GM23338 (cell line): ENCODE measurements around the gene EYA2. TPM values are rescaled to one million over a fixed set of nuclear protein-coding genes. Genes with fewer than 3 reads are reported as not detected.

Experiments used
- ATAC-seq: fragments of 200-7000 bp; cut with Tn5 transposase; 3 replicates; pipeline ENCODE4 v1.9.1; 2020
- DNase-seq: peaks from one replicate; pipeline ENCODE4 v3.0.0-alpha.2; 2015; ENCODE audit warnings: low spot score
- H2AFZ ChIP-seq: fragments of 200-600 bp; sonication (generic); 2 replicates; pipeline ENCODE4 v1.8.0; 2016; ENCODE audit warnings: antibody characterized with exemption, mild to moderate bottlenecking, moderate library complexity
- H3F3A ChIP-seq: fragments of 200-600 bp; sonication (generic); replicated peaks from 2 replicates; pipeline ENCODE4 v1.8.0; 2017; ENCODE audit warnings: antibody characterized with exemption, mixed run types, low read depth
- H3K27ac ChIP-seq: fragments of 200-600 bp; sonication (generic); 2 replicates; pipeline ENCODE4 v1.6.1; 2016; ENCODE audit warnings: low read depth
- H3K27me3 ChIP-seq: fragments of 200-600 bp; sonication (generic); 2 replicates; pipeline ENCODE4 v1.8.0; 2016; ENCODE audit warnings: mild to moderate bottlenecking, mixed run types, moderate library complexity; ENCODE audit not compliant: insufficient read depth
- H3K36me3 ChIP-seq: fragments of 200-600 bp; sonication (generic); 2 replicates; pipeline ENCODE4 v1.8.0; 2016; ENCODE audit warnings: mild to moderate bottlenecking; ENCODE audit not compliant: insufficient read depth
- H3K4me1 ChIP-seq: fragments of 200-600 bp; sonication (generic); 2 replicates; pipeline ENCODE4 v1.8.0; 2016; ENCODE audit warnings: mild to moderate bottlenecking, moderate library complexity; ENCODE audit not compliant: insufficient read depth
- H3K4me2 ChIP-seq: fragments of 200-600 bp; sonication (generic); 2 replicates; pipeline ENCODE4 v1.7.1; 2017; ENCODE audit warnings: mixed run types
- H3K4me3 ChIP-seq: fragments of 200-600 bp; sonication (generic); 2 replicates; pipeline ENCODE4 v1.6.1; 2016; ENCODE audit warnings: mixed run types
- H3K79me2 ChIP-seq: fragments of 200-600 bp; sonication (generic); replicated peaks from 2 replicates; pipeline ENCODE4 v1.8.0; 2017; ENCODE audit warnings: mild to moderate bottlenecking; ENCODE audit not compliant: insufficient read depth
- H3K9me2 ChIP-seq: fragments of 200-600 bp; sonication (generic); 2 replicates; pipeline ENCODE4 v1.8.0; 2017; ENCODE audit not compliant: insufficient read depth
- H4K20me1 ChIP-seq: fragments of 200-600 bp; sonication (generic); replicated peaks from 2 replicates; pipeline ENCODE4 v1.8.0; 2017; ENCODE audit warnings: mild to moderate bottlenecking; ENCODE audit not compliant: insufficient read depth
- H3K27ac Mint-ChIP-seq: 2 replicates; pipeline ENCODE4 v1.8.0; 2020; ENCODE audit warnings: inconsistent platforms, mild to moderate bottlenecking, moderate library complexity, mixed read lengths
- H3K27me3 Mint-ChIP-seq: 3 replicates; pipeline ENCODE4 v1.8.0; 2022; ENCODE audit warnings: low read depth, mild to moderate bottlenecking, moderate library complexity, mixed read lengths, inconsistent platforms; ENCODE audit not compliant: insufficient read depth, poor library complexity
- H3K36me3 Mint-ChIP-seq: 3 replicates; pipeline ENCODE4 v1.8.0; 2021; ENCODE audit warnings: low read depth, mild to moderate bottlenecking, inconsistent platforms, moderate library complexity, mixed read lengths
- H3K4me1 Mint-ChIP-seq: 3 replicates; pipeline ENCODE4 v1.8.0; 2020; ENCODE audit warnings: mild to moderate bottlenecking, inconsistent platforms, mixed read lengths
- H3K4me3 Mint-ChIP-seq: 3 replicates; pipeline ENCODE4 v1.8.0; 2021; ENCODE audit warnings: moderate library complexity, mild to moderate bottlenecking, inconsistent platforms, mixed read lengths
- H3K9me3 Mint-ChIP-seq: 3 replicates; pipeline ENCODE4 v1.8.0; 2020; ENCODE audit warnings: moderate library complexity, mild to moderate bottlenecking, inconsistent platforms, mixed read lengths
- CREB1 ChIP-seq: fragments of 250-450 bp; sonication (Bioruptor Pico); IDR thresholded peaks from 2 replicates; pipeline ENCODE4 v1.5.0; 2020; ENCODE audit warnings: low read depth, mild to moderate bottlenecking, moderate library complexity
- EZH2 ChIP-seq: fragments of 200-600 bp; sonication (generic); IDR thresholded peaks from one replicate; pipeline ENCODE4 v1.8.0; 2017; ENCODE audit warnings: antibody characterized with exemption, mild to moderate bottlenecking, low read depth; ENCODE audit not compliant: unreplicated experiment
- EZH2phosphoT487 ChIP-seq: fragments of 200-600 bp; sonication (generic); IDR thresholded peaks from one replicate; pipeline ENCODE4 v1.8.1; 2018; ENCODE audit warnings: antibody characterized with exemption; ENCODE audit not compliant: unreplicated experiment
- JUNB ChIP-seq: IDR thresholded peaks from one replicate; pipeline ENCODE4 v1.6.1; 2016; ENCODE audit warnings: antibody characterized with exemption; ENCODE audit not compliant: unreplicated experiment
- NANOG ChIP-seq: IDR thresholded peaks from 2 replicates; pipeline ENCODE4 v1.6.1; 2016; ENCODE audit warnings: antibody characterized with exemption, borderline replicate concordance
- POLR2AphosphoS5 ChIP-seq: IDR thresholded peaks from 2 replicates; pipeline ENCODE4 v1.6.1; 2016; ENCODE audit warnings: antibody characterized with exemption, low read depth
- STAT1 ChIP-seq: IDR thresholded peaks from one replicate; pipeline ENCODE4 v1.6.1; 2016; ENCODE audit warnings: antibody characterized with exemption; ENCODE audit not compliant: unreplicated experiment
- ZNF114 ChIP-seq: fragments of 250-450 bp; sonication (Bioruptor Pico); IDR thresholded peaks from 2 replicates; pipeline ENCODE4 v1.5.0; 2020; ENCODE audit warnings: mild to moderate bottlenecking, moderate library complexity
- ZNF331 ChIP-seq: fragments of 250-450 bp; sonication (Bioruptor Pico); IDR thresholded peaks from 2 replicates; pipeline ENCODE4 v1.5.0; 2020; ENCODE audit warnings: low read depth, mild to moderate bottlenecking, moderate library complexity
- polyA plus RNA-seq: library from polyadenylated mRNA; unstranded; fragments of >200 nt; fragmentation: Nextera tagmentation; extraction: Ambion mirVana; gene quantifications from 2 replicates; pipeline ENCODE4 v1.2.1, GENCODE V29; 2016
- total RNA-seq: library from RNA; depleted of rRNA; stranded (reverse); fragments of >200 nt; shearing (Covaris generic); gene quantifications from 2 replicates; pipeline ENCODE4 v1.2.3, GENCODE V29; 2014
- TF ChIP-seq, protein P1 (sequence below): IDR thresholded peaks from 2 replicates; pipeline ENCODE4 v1.6.1; 2016; ENCODE audit warnings: antibody characterized with exemption
- TF ChIP-seq, protein P2 (sequence below), 2 experiments: fragments of 200-600 bp in 1 of 2; sonication (generic) in 1 of 2; conservative IDR thresholded peaks; 2 replicates each; pipeline versions ENCODE4 v1.5.1 to v1.6.1; 2016 to 2017; ENCODE audit warnings: antibody characterized with exemption in 2 of 2, low read depth in 2 of 2, mild to moderate bottlenecking in 2 of 2, moderate library complexity in 1 of 2
- TF ChIP-seq, protein P3 (sequence below): fragments of 250-450 bp; sonication (Bioruptor Pico); IDR thresholded peaks from 2 replicates; pipeline ENCODE4 v1.5.0; 2020; ENCODE audit warnings: mild to moderate bottlenecking, moderate library complexity
- TF ChIP-seq, protein P4 (sequence below): IDR thresholded peaks from one replicate; pipeline ENCODE4 v1.6.1; 2018; ENCODE audit warnings: antibody characterized with exemption; ENCODE audit not compliant: unreplicated experiment

Gene EYA2
- total and polyA plus RNA-seq, 2 experiments from 2014 or later: 0.50 to 0.56 TPM

DNA sequence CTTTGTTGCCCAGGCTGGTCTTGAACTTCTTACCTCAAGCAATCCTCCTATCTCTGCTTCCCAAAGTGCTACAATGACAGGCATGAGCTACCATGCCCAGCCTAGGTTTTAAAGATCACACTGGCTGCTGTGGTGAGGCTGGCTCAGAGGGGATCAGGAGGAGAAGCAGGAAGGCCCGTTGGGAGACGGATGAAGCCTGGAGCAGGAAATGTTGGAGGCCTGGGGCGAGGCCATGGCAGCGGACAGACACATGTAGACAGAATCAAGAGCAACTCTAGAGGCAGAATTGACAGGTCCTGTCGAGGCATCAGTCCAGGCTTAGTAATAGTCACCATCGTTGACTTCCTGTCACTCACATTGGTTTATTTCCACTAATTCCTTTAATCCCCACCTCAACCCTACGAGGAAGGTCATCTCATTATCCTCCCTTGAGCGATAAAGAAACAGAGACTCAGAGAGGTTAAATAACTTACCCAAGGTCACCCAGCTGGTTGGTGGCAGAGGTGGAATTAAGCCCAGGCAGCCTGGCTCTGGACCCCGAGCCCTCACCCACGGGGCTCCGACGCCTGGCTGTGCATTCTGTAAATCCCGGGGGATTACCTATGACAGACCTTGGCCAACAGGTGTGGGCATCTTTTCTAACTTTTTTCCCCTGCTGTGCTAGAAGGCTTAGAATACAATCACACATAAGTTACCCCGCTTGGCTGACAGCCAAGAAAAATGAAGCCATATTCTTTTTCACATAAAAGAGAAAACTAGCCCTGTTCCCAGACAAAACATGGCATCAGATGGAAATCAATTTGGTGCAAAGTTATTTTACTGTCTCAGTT, 113.4 kb downstream of the EYA2 start:
- Histone ChIP-seq H4K20me1 (no peaks in the 10 kb centered on the region), H3F3A (no peaks in the 10 kb centered on the region), H3K36me3 (no peaks in the 10 kb centered on the region), H3K27me3 (no peaks in the 10 kb centered on the region), H3K27ac (no peak overlapping the region), H2AFZ (no peak overlapping the region), H3K9me2 (no peaks in the 10 kb centered on the region), H3K79me2 (no peaks in the 10 kb centered on the region), H3K4me1 (no peaks in the 10 kb centered on the region), H3K4me3 (no peak overlapping the region), H3K4me2 (no peak overlapping the region)
- Mint-ChIP-seq H3K27ac (no peak overlapping the region), H3K9me3 (0 out of 3 replicates have a peak, but pooled peaks cover 6% of the 10 kb centered on the region), H3K27me3 (no peaks in the 10 kb centered on the region), H3K4me3 (no peak overlapping the region), H3K4me1 (no peaks in the 10 kb centered on the region), H3K36me3 (no peaks in the 10 kb centered on the region)
- TF ChIP-seq, protein P1, sequence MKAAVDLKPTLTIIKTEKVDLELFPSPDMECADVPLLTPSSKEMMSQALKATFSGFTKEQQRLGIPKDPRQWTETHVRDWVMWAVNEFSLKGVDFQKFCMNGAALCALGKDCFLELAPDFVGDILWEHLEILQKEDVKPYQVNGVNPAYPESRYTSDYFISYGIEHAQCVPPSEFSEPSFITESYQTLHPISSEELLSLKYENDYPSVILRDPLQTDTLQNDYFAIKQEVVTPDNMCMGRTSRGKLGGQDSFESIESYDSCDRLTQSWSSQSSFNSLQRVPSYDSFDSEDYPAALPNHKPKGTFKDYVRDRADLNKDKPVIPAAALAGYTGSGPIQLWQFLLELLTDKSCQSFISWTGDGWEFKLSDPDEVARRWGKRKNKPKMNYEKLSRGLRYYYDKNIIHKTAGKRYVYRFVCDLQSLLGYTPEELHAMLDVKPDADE: no peak
- no peak for TF ChIP-seq EZH2
- TF ChIP-seq, protein P2, sequence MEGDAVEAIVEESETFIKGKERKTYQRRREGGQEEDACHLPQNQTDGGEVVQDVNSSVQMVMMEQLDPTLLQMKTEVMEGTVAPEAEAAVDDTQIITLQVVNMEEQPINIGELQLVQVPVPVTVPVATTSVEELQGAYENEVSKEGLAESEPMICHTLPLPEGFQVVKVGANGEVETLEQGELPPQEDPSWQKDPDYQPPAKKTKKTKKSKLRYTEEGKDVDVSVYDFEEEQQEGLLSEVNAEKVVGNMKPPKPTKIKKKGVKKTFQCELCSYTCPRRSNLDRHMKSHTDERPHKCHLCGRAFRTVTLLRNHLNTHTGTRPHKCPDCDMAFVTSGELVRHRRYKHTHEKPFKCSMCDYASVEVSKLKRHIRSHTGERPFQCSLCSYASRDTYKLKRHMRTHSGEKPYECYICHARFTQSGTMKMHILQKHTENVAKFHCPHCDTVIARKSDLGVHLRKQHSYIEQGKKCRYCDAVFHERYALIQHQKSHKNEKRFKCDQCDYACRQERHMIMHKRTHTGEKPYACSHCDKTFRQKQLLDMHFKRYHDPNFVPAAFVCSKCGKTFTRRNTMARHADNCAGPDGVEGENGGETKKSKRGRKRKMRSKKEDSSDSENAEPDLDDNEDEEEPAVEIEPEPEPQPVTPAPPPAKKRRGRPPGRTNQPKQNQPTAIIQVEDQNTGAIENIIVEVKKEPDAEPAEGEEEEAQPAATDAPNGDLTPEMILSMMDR (conservative IDR thresholded peaks at IDR 0.05; ENCODE audit: low read depth in 2 of 2): no peak
- no peak for TF ChIP-seq ZNF114 (CRISPR knock-in tag)
- TF ChIP-seq JUNB: no peak
- TF ChIP-seq NANOG: no peak
- TF ChIP-seq EZH2phosphoT487: no peak
- TF ChIP-seq STAT1: no peak
- no peak for TF ChIP-seq POLR2AphosphoS5
- TF ChIP-seq, protein P3, sequence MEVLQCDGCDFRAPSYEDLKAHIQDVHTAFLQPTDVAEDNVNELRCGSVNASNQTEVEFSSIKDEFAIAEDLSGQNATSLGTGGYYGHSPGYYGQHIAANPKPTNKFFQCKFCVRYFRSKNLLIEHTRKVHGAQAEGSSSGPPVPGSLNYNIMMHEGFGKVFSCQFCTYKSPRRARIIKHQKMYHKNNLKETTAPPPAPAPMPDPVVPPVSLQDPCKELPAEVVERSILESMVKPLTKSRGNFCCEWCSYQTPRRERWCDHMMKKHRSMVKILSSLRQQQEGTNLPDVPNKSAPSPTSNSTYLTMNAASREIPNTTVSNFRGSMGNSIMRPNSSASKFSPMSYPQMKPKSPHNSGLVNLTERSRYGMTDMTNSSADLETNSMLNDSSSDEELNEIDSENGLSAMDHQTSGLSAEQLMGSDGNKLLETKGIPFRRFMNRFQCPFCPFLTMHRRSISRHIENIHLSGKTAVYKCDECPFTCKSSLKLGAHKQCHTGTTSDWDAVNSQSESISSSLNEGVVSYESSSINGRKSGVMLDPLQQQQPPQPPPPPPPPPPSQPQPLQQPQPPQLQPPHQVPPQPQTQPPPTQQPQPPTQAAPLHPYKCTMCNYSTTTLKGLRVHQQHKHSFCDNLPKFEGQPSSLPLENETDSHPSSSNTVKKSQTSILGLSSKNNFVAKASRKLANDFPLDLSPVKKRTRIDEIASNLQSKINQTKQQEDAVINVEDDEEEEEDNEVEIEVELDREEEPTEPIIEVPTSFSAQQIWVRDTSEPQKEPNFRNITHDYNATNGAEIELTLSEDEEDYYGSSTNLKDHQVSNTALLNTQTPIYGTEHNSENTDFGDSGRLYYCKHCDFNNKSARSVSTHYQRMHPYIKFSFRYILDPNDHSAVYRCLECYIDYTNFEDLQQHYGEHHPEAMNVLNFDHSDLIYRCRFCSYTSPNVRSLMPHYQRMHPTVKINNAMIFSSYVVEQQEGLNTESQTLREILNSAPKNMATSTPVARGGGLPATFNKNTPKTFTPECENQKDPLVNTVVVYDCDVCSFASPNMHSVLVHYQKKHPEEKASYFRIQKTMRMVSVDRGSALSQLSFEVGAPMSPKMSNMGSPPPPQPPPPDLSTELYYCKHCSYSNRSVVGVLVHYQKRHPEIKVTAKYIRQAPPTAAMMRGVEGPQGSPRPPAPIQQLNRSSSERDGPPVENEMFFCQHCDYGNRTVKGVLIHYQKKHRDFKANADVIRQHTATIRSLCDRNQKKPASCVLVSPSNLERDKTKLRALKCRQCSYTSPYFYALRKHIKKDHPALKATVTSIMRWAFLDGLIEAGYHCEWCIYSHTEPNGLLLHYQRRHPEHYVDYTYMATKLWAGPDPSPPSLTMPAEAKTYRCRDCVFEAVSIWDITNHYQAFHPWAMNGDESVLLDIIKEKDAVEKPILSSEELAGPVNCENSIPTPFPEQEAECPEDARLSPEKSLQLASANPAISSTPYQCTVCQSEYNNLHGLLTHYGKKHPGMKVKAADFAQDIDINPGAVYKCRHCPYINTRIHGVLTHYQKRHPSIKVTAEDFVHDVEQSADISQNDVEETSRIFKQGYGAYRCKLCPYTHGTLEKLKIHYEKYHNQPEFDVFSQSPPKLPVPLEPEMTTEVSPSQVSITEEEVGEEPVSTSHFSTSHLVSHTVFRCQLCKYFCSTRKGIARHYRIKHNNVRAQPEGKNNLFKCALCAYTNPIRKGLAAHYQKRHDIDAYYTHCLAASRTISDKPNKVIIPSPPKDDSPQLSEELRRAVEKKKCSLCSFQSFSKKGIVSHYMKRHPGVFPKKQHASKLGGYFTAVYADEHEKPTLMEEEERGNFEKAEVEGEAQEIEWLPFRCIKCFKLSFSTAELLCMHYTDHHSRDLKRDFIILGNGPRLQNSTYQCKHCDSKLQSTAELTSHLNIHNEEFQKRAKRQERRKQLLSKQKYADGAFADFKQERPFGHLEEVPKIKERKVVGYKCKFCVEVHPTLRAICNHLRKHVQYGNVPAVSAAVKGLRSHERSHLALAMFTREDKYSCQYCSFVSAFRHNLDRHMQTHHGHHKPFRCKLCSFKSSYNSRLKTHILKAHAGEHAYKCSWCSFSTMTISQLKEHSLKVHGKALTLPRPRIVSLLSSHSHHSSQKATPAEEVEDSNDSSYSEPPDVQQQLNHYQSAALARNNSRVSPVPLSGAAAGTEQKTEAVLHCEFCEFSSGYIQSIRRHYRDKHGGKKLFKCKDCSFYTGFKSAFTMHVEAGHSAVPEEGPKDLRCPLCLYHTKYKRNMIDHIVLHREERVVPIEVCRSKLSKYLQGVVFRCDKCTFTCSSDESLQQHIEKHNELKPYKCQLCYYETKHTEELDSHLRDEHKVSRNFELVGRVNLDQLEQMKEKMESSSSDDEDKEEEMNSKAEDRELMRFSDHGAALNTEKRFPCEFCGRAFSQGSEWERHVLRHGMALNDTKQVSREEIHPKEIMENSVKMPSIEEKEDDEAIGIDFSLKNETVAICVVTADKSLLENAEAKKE (CRISPR knock-in tag): no peak
- TF ChIP-seq, protein P4, sequence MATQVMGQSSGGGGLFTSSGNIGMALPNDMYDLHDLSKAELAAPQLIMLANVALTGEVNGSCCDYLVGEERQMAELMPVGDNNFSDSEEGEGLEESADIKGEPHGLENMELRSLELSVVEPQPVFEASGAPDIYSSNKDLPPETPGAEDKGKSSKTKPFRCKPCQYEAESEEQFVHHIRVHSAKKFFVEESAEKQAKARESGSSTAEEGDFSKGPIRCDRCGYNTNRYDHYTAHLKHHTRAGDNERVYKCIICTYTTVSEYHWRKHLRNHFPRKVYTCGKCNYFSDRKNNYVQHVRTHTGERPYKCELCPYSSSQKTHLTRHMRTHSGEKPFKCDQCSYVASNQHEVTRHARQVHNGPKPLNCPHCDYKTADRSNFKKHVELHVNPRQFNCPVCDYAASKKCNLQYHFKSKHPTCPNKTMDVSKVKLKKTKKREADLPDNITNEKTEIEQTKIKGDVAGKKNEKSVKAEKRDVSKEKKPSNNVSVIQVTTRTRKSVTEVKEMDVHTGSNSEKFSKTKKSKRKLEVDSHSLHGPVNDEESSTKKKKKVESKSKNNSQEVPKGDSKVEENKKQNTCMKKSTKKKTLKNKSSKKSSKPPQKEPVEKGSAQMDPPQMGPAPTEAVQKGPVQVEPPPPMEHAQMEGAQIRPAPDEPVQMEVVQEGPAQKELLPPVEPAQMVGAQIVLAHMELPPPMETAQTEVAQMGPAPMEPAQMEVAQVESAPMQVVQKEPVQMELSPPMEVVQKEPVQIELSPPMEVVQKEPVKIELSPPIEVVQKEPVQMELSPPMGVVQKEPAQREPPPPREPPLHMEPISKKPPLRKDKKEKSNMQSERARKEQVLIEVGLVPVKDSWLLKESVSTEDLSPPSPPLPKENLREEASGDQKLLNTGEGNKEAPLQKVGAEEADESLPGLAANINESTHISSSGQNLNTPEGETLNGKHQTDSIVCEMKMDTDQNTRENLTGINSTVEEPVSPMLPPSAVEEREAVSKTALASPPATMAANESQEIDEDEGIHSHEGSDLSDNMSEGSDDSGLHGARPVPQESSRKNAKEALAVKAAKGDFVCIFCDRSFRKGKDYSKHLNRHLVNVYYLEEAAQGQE: no peak
- no peak for TF ChIP-seq ZNF331 (CRISPR knock-in tag)
- TF ChIP-seq CREB1 (CRISPR knock-in tag): no peak
- no peak for DNase-seq
- ATAC-seq: no peak
